ENCODE data around the gene PLSCR4.

DNA sequence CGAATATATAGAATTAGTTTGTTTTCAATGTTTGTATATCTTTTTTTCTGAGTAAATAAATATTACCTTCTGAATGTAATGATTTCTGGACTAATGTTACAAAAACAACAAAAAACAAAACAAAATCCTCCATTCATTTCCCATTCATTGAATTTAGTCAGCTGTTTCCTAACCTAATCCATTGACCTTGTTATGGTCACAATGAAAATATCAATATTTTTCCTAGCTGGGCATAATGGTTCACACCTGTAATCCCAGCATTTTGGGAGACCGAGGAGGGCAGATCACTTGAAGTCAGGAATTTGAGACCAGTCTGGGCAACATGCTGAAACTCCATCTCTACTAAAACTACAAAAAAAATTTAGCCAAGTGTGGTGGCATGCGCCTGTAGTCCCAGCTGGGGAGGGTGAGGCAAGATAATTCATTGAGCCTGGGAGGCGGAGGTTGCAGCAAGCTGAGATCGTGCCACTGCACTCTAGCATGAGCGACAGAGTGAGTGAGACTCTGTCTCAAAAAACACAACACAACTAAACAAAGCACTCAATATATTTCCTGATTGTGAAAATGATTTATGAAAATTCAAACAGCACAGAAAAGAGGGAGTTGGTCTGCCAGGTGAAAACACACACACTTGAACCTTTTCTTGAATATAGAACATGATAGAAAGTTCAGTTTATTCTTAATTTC lies 23.0 kb upstream of the PLSCR4 start:
- TF ChIP-seq EP300 (IDR thresholded peaks at IDR 0.05; ENCODE audit: low read depth), result no peak
- TF ChIP-seq, protein P1, sequence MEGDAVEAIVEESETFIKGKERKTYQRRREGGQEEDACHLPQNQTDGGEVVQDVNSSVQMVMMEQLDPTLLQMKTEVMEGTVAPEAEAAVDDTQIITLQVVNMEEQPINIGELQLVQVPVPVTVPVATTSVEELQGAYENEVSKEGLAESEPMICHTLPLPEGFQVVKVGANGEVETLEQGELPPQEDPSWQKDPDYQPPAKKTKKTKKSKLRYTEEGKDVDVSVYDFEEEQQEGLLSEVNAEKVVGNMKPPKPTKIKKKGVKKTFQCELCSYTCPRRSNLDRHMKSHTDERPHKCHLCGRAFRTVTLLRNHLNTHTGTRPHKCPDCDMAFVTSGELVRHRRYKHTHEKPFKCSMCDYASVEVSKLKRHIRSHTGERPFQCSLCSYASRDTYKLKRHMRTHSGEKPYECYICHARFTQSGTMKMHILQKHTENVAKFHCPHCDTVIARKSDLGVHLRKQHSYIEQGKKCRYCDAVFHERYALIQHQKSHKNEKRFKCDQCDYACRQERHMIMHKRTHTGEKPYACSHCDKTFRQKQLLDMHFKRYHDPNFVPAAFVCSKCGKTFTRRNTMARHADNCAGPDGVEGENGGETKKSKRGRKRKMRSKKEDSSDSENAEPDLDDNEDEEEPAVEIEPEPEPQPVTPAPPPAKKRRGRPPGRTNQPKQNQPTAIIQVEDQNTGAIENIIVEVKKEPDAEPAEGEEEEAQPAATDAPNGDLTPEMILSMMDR (IDR thresholded peaks at IDR 0.05), result no peak
- TF ChIP-seq POLR2A (IDR thresholded peaks at IDR 0.05), result no peak
- TF ChIP-seq POLR2AphosphoS5 (IDR thresholded peaks at IDR 0.05), result no peak

All from transverse colon (tissue), 4 donors.